GM21825 (cell line): ENCODE results near the gene TNIK.
"Not testable (repeated sequence)": the region's sequence is repeated elsewhere in the genome, so short reads cannot be mapped to it uniquely, and the experiment has no call there.

Experiments used
- ATAC-seq: cut with Tn5 transposase; IDR thresholded peaks from one replicate; pipeline ENCODE4 v1.9.1; 2021; ENCODE audit warnings: mild to moderate bottlenecking, moderate library complexity; ENCODE audit not compliant: unreplicated experiment

TNIK gene

DNA sequence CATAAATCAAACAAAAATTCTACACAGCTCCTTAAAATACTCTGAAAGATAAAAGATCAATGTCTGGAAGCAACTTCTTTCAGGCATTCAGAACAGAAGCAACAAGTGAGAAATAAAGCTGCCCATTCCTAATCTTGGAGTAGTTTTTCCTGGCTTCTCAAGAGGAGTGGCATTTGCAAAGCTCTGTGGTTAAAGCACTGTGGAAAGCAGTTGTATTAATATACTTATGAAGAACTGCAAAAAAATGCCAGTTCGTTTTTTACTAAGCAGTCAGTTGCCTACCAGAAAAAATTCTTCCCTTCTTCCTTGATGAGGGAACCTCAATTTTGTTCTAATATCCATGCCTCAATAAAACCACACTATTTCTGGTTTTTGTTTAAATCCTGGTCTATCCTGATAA, 197.8 kb downstream of the TNIK start:
- no peak for ATAC-seq

DNA sequence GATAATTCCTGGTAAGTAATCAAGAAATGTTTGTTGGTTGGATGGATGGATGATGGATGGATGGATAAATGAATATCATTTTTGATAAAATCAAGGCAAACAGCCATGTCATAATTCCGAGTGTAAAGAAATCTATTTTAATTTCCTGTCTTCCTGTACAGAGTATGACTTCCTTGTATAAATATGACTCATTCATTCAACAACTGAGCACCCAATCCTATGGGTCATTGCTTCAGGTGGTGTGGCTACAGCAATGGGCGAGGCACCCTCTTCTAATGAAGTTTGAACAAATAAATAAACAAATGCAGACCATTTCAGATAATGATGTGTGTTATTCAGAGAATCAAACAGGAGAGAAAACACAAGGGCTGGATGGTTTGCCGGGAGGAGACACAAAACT, 198.7 kb downstream of the TNIK start:
- no peak for ATAC-seq

DNA sequence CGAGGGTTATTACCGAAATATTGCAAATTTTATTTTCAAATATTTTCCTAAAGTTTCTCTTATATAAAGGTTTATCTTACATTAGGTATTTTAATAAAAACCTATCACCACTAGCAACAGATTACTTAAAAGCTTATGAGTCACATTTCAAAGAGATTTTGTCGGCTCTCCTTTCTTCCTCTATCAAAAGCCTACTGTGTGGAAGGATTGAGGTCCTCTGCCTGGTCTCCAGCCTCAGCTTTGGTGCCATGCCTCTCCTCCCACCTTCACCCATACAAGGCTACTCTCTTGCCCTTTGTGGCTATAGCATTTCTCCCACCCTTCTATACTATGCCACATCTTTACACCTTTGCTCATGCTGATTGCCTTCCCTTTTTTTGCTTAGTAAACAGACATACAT, 199.3 kb downstream of the TNIK start:
- ATAC-seq = no peak

DNA sequence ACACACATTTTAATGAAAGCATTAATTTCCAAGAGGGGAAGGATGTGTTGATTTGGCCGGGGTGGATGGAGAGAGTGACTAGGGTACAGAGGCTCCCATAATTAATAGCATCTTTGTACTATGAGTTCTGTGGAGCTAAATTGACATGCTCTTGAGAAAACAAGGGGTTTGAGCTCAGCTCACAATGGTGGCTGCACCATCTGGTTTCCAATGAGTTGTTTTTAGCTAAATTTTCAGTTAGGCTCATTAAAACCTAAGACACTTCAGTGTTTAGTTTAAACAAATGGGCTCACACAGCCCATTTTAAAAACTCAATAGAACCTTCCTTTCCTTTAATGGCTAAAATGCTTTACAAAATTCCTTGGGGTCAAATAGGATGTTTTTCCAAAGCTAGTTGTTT, 199.7 kb downstream of the TNIK start:
- no peak for ATAC-seq

DNA sequence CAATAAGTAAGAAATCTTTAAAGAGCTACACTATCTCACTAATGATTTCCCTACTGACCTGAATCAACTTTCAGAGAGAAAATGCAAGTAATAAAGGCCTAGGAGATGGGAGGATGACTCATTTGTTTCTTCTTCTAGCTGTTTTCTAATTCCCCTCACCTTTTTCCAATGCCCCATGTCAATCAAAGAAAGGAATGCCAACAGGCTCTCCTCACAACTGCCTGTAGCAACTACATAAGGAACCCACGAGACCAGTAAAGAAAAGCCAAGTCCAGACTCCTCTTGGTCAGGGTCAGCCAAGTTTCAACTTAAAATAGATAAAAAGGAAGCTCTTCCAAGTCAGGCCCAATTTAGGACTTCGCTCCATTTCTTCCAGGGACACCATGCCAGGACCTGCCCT, 201.9 kb downstream of the TNIK start:
- no peak for ATAC-seq

DNA sequence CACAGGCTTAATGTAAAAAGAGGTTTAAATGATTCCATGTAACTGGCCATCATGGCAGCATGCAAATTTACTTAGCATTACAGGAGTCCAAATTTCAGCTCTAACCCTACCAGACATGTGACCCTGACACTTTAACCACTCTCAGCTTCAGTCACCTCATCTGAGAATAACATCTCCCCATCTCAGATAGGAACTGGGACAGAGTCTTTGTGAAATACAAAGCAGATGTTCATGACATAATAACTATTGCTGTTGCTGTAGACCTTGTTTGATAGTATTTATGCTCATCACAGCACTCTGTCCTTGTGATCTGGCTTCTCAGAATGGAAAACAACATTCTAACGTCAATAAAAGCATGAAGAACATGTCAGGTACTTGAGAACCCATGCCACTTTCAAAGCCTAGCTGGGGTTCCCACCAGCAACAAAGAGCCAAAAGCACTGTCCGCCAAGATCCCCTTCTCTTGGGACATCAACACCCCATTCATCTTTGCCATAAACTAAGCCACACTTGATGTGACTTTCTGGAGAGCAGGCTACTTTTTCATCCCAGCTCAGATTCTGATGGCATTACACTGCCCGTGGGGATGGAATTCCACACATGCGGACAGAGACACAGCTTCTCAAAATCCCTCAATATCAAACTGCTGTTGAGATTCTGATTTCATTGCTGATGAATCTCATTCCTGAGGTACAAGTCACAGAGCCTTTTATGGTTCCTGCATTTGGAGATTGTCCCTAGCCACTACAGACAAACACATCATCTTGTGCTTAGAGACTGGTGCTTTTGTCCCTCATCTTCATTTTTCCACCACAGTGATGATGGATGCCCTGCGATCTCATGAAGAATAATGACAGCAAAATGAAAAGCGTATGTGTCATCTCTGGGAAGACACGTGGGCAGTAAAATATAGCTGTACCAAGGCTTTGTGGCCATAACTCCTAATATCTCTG, 202.7 kb downstream of the TNIK start:
- peak; percentile 56 for ATAC-seq

DNA sequence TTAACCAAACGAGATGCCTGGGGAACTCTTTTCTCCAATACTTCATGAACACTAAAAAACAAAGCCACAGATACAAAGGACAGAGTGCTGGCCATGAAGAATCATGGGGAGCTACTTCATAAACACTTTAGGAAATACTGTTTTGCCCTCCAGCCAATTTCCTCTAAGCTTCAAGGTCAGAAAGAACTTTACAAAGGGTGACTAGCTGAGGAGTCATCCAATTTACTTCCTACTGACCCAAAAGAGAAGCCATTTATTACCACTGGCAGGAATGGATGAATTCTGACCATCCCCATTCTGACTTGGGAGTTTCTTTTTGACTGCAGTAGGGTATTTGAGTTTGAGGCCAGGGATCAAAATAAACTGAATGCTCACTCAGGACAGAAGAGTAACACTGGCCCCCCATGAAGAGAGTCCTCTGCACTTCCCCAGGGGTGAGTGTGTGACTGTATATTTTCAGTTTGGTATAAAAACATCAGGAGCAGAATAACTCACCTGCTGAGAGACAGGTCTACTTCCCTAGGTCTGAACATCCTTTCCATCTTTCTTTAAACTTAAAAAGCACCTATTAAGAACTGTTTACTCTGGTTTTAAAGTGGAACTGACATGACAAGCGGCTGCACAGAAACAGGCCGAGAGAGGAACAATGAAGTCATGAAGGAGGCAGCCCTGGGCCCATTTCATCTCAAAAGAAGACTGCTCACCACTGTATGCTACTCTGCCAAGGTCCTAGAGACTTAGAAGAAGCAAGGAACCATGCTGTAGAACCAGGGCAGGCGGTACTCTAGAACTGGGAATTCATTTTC, 203.6 kb downstream of the TNIK start:
- no peak for ATAC-seq

DNA sequence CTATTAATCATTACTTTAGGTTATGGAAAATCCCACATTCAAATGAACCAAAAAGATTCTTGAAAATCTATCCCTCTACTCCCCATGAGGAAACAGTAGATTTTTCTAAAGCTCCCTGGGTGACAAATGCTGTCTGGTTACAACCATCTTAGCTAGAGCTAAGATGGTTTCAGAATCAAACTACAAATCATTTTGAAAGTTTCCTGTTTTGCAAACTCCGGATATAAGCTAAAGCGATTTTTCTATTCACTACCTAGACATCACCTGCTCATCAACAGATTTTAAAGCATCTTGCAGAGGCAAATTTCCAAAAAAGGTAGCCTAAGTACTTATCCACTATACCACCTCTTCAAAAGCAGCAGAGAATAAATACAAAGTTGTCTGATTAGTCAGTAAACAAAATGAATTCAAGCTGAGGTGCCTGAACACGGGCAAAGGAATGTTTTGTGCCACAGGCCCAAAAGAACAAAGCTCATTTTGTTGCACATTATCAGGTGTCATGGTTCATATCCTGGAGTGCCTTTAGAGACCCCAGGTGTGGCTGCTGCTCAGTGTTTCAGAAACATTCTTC, 204.9 kb downstream of the TNIK start:
- ATAC-seq = peak; percentile 51

DNA sequence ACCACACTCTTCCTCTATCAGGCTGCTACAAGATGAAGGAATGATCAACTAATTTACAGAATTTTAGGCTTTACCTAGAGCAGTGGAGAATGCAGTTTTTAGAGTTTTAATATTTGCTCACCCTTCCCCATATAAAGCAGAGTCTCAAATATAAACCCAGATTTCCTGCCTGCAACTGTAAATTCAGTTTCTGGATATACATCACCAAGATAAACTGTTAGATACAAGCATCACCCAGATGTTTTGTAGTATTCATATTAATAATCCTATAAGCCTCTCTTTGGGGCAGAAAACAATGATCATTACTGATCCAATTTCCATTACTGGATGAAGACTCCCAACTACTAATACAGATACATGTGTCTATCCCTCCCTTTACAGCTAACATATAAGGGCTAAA, 205.9 kb downstream of the TNIK start:
- ATAC-seq = no peak

DNA sequence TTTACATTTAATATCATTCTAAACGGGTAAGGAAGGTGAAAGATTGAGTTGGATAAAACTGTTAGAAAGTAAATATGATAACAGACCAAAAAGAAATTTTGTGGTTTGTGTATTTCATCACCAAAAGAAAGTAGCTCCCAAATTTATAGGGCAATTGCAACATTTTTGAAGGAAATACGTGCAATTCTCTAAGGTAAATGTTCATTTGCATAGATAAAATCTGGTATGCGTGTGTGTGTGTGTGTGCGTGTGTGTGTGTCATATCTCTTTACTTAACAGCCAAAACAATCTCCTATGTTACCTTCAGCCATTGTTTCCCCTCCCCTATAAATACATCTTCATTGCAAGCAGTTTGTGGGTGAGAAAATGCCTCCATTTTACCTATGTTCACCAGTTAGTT, 208.4 kb downstream of the TNIK start:
- ATAC-seq = no peak

DNA sequence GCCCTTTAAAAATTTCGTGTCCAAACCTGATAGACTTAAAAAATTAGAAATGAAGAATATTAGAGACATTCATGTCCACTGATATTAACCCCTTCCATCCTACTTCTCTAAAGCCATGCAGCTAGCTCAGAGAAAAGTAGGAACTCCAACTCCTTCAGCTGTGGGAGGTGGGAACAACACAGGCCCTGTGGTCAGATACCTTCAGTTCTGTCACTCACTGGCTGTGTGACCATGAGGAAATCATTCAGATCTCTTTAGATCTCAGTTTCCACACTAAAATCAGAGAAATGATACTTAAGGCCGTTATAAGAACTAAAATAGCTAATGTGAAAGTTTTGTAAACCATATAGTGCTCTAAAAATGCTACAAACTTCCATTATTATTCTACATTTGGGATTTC, 209.8 kb downstream of the TNIK start:
- ATAC-seq = no peak

DNA sequence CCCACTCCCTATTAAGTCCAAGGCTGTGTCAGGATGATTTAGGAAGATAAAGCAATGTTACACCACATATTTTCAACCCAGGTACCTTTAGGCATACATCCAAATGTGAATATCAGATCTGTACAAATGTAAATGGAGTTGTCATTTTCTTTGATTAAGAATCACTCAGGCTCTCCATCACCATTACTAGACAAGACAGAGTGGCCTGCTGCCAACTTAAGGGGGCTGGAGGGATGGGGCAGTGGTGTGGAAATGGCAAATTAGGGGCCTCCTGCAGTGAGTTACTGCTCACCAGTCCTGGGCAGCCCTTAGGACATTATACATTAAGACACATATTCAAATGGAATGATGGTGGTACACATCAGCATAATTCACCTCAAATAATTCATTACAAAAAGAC, 211.0 kb downstream of the TNIK start:
- ATAC-seq = peak; percentile 4

DNA sequence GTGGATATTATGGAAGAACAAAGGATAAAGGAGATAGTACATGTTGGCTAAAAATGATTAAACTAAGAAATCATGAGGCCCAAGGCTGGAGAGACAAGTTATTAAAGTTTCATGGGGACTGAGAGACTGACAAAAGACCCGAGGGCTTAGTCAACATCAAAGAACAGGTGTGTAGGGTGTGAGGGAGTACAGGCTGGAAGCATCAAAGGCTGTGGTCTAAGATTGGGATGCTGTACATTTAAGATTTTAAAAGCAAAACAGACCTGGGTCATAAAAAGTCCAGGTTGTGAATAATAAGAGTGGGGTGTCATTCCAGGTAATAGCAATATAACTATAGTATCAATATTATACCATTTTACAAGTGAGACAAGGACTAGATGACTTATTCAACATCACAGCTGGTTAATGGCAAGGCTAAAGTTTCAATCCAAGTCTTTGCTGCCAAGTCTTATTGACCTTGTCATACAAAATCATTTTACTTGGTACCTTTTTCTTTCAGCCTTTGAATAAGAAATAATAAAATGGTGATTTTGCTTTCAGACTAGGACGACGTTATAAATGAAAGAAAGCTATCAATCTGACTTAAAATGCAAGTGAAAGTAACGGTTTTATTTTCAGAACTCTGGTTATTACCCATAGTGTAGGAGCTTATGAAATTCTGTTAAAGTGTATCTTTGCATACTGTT, 211.6 kb downstream of the TNIK start:
- peak; percentile 68 for ATAC-seq

DNA sequence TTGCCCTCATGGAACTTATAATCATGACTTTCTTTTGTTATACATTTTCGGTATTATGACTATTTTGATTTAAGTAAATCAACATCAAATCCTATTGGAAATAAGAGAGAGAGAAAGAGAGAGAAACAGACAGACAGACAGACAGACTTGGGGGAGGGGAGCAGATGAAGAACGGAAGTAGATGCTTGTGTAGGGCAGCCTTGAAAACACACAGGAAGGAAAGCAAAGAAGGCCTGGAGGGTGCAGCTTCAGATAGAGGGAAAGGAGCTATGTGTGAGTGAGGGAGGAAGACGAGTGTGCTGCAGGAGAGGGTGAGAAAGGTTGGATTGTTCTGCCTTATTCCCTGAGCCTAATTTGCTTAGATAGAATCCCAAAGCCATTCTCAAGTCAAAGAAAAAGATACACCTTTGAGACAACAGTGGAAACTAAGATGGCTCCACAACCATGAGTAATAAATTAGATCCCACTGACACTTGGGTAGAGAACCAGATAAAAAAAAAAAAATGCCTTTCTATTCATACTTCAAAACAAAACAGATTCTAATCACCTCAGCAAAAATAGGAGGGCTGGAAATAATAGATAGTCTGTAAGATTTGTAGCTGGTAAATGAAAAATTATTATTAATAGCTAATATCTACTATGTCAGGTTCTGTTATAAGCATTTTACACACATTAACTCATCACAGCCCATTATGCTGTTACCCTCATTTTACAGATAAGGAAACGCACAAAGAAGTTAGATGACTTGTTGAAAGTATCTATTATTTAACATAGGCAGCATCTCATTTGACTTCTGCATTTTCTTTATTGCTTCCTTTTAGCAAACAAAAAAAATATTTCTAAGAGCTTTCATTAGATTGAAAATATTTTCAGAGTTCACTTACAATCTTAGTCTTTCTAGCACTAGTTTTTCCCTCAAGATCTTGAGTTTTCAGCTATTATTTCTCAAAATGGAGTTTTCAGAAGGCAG, 214.1 kb downstream of the TNIK start:
- ATAC-seq = no peak

DNA sequence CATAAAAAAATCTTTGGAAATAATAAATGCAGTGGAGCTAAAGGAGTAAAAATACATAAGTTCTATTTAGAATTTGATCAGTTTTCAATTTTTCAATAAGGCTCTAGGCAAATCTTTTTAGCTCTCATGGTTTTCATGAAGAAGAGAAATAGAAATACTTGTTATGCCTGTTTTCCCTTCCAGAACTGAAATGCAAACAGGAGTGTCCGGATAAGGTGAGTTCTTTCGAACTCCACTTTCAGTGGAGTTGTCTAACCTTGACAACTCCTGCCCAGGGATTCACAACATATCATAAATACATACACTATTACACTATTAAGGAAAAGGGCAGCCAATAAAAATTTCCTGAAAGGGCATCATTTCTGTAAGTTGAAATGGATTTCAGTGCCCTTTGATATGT, 217.3 kb downstream of the TNIK start:
- ATAC-seq = no peak

DNA sequence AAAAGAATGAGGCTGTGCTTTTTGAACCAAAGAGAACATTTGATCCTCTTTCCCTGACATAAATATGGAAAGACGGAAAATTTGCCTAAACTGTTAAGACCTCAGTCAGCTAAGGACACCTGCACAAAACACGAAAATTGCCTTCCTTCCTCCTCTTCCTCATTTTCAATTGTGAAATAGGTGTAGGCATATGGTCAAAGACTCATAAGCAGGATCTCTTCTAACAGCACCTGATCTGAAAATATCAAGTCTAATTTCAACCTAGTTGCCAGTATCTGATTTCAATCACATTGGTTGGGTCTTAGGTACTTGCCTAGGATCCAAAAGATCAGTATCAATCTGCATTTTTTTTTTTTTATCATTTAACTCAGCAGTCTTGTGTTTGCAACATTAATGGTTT, 218.0 kb downstream of the TNIK start:
- ATAC-seq = no peak

DNA sequence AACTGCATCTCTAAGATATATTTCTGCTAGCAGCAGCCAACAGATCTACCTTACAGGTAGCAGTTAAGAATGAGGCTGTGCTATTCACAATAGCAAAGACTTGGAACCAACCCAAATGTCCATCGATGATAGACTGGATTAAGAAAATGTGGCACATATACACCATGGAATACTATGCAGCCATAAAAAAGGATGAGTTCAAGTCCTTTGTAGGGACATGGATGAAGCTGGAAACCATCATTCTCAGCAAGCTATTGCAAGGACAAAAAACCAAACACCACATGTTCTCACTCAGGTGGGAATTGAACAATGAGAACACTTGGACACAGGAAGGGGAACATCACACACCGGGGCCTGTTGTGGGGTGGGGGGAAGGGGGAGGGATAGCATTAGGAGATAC, 218.6 kb downstream of the TNIK start:
- ATAC-seq = not testable (repeated sequence)

DNA sequence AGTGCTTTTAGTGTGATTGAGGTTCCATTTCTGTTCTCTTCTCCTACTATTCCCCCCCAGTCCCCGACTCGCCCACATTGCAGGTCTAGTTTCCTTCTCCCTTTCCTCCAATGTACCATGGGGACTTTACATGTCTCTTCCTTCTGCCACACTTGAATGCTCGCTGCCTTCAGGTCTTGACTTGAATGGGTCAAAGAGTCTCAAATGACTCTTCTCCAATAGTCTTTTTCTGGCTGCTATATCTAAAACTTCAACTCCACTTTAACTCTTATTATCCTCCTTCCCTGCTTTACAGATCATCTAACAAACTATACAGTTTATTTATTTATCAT, 219.7 kb downstream of the TNIK start:
- no peak for ATAC-seq

DNA sequence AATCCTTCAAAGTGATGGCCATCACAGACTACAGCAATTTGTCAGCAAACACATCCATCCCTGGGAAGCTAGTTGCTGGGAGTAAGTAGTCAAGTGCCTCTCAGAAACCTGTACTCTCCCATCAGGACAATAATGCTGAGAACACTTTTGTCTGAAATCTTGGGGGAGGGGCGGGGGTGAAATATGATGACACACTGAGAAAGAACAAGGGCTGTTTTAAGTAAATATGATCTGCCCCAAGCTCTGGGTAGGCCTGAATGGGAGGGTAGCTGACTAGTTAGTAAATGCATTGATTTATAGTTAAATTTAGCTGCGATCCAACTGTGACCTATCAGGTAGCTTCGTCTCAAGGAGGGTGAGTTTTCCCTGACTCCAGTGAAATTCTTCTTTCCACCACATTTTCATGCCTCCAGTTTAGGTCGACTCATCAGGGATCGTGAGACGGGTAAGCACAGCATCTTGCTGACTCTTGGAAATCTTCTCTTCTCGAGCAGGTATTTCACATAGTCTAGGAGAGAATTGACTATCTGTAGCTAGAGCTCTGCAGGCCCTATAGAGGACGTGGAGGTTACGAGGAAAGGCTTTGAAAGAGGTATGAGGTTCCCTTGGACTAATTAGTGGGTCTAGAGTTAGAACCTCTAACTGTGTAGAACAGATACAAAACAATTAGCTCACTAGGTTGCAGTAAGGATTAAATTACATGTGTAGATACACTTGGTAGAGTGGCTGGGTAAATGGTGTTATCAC, 220.3 kb downstream of the TNIK start:
- no peak for ATAC-seq
